NCI-H1417 treated with DMSO at 0.1 percent for 48 hours (cell line): ENCODE measurements around the gene SPCS1.
"Not testable (repeated sequence)": the region's sequence is repeated elsewhere in the genome, so short reads cannot be mapped to it uniquely, and the experiment has no call there.

ENCODE experiments used
- DNase-seq: peaks from one replicate; lab custom pipeline; 2025; lab: John Stamatoyannopoulos, UW

SPCS1 gene

DNA sequence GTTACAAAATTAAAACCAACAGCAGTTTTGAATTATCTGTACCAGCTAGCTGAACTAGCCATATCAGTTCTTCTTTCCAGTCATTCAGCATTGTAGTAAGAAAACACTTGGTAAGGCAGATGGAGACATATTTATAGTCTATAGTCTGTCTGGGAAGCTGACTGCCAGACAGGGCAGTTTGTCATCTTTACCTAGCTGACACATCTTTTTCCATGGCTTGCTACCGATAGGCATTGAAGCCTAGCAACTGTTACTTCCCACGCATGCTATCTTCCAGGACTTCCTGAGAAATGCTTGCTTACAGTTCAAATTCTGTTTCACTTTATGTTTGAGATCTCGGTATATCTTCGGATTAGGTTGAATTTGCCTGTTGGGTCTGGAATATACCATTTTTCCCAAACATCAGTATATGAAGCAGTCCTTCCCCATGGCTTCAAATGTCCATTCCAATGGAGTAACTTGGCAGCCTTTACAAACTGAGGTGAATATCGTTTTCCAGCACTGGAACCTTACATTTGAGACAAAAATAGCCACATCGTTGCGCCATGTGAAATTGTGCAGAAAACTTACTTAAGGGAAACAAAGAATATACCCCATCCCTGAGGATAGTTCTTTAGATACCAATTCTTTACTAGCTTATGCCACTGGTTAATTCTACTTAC lies 11.2 kb upstream of the SPCS1 start:
- DNase-seq = no peak

DNA sequence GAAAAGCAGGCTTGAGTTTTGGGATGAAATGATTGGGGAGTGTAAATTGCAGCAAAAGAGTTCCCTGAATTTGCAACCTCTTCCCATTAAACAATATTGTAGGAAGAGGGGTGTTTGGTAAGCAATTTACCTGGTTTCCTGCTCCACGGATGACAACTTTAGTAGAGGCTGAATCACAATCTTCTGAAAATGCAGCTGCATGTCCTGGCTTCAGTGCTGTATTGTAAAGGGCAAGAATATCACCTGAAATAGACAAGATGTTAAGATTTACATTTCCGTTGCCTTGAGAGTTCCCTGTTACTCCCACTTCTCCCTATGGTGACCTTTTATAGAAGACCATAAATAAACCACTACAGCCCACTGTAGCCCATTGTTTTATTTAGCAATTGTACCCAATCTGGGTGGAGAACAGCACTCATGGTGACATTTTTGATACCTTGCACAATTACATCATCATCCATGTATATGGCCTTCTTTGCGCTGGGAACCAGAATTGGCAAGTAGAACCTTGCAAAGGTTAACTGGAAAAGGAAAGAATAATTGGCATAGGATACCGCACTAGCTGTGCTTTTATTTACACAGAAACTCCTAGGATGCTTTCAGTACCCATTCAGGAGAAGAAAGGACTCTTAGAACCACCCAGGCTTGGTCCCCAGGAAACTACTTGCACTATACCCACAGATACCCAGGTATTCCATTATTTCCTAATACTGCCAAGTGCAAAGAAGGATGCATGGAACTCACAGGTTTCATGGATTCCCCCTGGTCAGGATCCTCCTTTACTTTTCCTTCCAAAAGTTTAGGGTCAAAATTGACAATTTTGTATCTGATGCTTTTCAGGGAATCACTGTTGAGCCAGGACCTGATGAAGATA lies 9.9 kb upstream of the SPCS1 start:
- DNase-seq = no peak

DNA sequence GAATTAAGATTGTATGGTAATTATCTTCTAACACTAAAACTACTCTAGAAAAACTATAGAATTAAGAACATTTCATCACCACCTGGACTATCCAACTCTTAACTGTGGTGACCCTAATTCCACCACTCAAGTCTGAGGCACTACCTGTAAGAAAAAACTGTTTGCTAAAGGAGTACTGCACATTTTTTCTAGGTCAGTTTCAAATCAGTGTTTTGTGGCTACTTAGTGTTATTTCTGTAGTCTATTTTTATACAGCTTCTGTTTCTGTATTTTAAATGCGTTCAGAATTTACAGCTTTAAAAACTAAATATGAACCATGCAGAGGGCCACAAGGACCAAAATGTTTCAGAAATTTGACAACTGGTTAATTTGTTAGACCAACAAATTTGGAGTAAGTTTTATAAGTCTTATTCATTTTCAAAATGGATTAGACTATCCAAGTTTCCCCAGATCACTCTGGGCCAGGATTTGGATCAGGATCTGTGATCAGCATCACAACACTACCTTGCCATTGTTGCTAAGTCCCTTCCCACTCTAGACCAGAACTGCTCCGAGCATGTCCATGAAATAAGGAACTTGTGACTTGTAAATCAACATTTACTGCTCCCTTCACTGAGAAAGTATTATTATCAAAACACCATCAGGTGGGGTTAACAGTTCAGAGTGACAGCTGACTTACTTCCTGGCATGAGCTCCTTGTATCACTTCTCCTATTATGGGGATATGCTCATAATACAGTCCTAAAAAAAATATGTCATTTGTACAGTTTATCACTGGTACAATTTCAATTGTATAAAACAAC lies 8.9 kb upstream of the SPCS1 start:
- DNase-seq = no peak

GRCh38 chr3:52697632-52697965 lies 8.3 kb upstream of the SPCS1 start:
- DNase-seq = no peak

- DNase-seq = no peak
Measured at GRCh38 chr3:52703341-52703740, 2.6 kb upstream of the SPCS1 start.

- no peak for DNase-seq
Measured at GRCh38 chr3:52704611-52705437, 1.1 kb upstream of the SPCS1 start.

- no peak for DNase-seq
Measured at GRCh38 chr3:52705438-52705687, 543 bp upstream of the SPCS1 start.

DNA sequence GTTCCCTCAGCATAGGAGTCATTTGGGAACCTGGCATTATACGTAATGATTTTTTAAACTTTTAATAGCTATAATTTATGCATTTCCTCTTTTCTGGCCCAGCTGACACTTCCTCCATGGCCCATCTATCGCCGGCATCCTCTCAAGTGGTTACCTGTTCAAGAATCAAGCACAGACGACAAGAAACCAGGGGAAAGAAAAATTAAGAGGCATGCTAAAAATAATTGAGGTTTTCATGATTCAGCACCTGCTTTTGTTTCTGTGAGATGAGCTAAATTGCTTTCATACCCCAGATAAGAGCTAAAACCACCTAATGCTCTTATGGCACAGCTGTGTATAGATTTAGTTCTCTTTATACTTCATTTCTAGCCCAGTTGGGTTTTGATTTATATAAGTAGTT lies 1.7 kb downstream of the SPCS1 start:
- DNase-seq = no peak

DNA sequence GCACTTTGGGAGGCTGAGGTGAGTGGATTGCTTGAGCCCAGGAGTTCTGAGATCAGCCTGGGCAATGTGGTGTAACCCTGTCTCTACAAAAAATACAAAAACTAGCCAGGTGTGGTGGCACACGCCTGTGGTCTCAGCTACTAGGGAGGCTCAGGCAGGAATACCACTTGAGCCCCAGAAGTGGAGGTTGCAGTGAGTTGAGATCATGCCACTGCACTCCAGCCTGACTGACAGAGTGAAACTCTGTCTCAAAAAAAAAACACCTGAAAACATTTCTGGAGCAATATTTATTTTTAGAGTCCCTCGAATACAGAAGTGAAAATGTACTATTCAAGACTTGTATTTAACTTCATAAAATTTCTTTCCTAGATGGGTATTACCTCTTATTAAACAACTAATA lies 4.6 kb downstream of the SPCS1 start:
- no peak for DNase-seq

GRCh38 chr3:52712291-52713212 lies 6.6 kb downstream of the SPCS1 start:
- DNase-seq = no peak

DNA sequence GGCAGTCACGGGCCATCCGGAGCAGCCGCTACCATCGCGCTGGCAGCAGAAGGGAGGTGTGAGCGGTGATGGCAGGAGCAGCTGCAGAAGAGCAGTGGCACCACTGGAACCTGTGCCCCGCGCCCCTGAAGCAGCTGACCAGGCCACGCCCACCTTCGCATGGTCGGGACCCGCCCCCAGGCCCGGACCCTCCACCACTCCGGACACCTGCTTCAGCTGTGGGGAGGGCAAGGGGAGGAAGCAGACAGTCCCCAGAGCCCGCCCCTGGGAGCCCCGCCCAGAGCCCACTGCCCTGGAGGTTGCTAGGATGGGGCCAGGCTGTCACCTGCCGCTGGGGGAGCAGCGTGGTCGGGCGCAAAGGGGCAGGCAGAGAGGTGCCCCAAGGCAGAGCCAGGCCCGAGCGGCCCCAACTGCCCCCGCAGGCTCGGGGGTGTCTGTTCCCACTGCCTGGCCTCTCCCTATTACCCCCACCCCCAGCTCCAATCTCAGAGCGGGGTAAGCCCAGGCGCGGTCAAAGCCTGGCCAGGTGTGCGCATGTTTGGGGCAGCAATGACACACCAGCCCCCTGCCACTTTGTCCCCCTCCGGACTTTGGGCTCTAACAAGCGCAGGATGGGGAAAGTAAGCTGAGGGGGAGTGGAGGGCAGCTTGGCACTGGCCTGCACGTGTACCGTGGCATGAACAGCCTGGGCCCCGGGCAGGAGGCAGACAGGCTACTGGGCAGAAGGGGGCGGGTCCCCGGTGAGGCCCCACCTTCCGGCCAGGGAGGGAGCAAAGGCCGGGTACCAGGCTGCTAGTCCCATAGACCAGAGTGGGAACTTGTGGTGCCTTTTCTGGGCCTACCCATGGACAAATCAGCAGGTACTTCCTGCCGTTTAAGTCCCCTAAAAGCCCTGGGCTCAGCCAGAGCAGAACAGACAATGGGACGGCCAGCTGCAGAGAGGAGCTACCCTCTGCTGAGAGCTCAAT lies 8.7 kb downstream of the SPCS1 start:
- DNase-seq = no peak

- no peak for DNase-seq
Measured at GRCh38 chr3:52715714-52716305, 9.9 kb downstream of the SPCS1 start.

GRCh38 chr3:52719618-52720017 lies 13.7 kb downstream of the SPCS1 start:
- no peak for DNase-seq

GRCh38 chr3:52721002-52721729 lies 15.3 kb downstream of the SPCS1 start:
- DNase-seq = no peak

GRCh38 chr3:52721730-52722008 lies 15.8 kb downstream of the SPCS1 start:
- no peak for DNase-seq

DNA sequence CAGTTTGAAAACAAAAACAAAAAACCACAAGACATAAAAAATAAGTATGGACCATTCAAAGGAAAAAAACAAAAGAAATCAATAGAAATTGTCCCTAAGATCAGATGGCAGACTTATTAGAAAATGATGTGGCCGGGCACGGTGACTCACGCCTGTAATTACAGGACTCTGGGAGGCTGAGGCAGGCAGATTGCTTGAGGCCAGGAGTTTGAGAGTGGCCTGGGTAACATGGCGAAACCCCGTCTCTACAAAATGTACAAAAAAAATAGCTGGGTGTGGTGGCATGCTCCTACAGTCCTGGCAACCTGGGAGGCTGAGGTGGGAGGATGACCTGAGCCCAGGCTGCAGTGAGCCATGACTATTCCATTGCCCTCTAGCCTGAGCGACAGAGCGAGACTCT lies 16.6 kb downstream of the SPCS1 start:
- no peak for DNase-seq

DNA sequence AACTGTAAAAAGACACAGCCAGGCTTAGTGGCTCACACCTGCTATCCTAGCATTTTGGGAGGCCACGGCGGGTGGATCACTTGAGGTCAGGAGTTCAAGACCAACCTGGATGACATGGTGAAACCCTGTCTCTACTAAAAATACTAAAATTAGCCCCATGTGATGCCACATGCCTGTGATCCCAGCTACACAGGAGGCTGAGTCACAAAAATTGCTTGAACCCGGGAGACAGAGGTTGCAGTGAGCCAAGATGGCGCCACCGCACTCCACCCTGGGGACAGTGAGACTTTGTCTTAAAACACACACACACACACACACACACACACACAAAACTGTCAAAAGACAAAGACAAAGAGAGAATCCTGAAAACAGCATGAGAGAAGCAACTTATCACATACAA lies 18.0 kb downstream of the SPCS1 start:
- DNase-seq = no peak

- DNase-seq = no peak
Measured at GRCh38 chr3:52724511-52724910, 18.6 kb downstream of the SPCS1 start.

- not testable (repeated sequence) for DNase-seq
Measured at GRCh38 chr3:52728753-52729152, 22.8 kb downstream of the SPCS1 start.
